ENCODE measurements around the gene OARD1. TPM values are rescaled to one million over a fixed set of nuclear protein-coding genes. Genes with fewer than 3 reads are reported as not detected.

The OARD1 gene
- polyA plus RNA-seq, 1 of the 3 experiments (the other 2 are of a cell fraction): 5.6 TPM

DNA sequence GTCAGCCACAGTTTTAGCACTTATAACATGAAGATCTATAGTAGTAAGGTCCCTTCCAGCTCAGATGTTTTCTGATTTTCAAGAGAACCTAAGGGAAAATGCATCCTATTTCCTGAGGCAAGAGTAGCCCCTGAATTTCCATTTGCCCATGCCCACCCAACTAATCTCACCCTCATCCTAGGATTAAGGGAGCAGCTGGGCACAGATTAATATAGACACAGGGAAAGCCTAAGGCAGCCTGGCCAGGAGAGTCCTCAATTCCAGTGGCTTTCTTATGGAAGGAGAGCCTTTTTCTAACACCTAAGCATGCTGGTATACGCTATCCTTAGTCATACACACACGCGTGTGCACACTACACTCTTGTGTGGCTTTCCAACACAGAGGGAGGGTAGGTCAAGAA, 17.6 kb downstream of the OARD1 start:
- CTCF ChIA-PET: interaction anchor here (1.8 to 3.9 kb wide), 3 partner anchors 8 to 26 kb away, joined by 4 to 20 read pairs (median 10); partner anchors contain the start of gene UNC5CL
- H3F3A ChIP-seq (replicated peaks; ENCODE audit: insufficient read depth): no peaks in the 10 kb centered on the region
- H3K4me3 ChIP-seq (ENCODE audit: low read depth in 2 of 2, low read length in 1 of 2): no peak overlapping the region
- no peak overlapping the region for H3K4me2 ChIP-seq
- no peaks in the 10 kb centered on the region for H3K36me3 ChIP-seq (replicated peaks in 1 of 2; ENCODE audit: control insufficient read depth in 1 of 2, insufficient read depth in 2 of 2, low read length in 1 of 2)
- peaks cover 0 to 4% of the 10 kb centered on the region in 2 experiments; a peak in 1 of 4 replicates for H3K4me1 ChIP-seq (ENCODE audit: control insufficient read depth in 1 of 2, insufficient read depth in 2 of 2, low read depth in 1 of 2, low read length in 1 of 2)
- no peaks in the 10 kb centered on the region for H4K20me1 ChIP-seq (ENCODE audit: insufficient read depth)
- DNase-seq: no peak
- H3K9ac ChIP-seq: no peak overlapping the region
- H3K79me2 ChIP-seq (ENCODE audit: insufficient read depth): no peaks in the 10 kb centered on the region
- no peaks in the 10 kb centered on the region for H3K9me3 ChIP-seq
- no peak overlapping the region for H2AFZ ChIP-seq (ENCODE audit: low read depth)
- no peaks in the 10 kb centered on the region for H3K27me3 ChIP-seq (ENCODE audit: insufficient read depth)
- TF ChIP-seq SMC3 (IDR thresholded peaks at IDR 0.05; ENCODE audit: low read depth, low read length) (no peak), TCF12 (IDR thresholded peaks at IDR 0.05) (no peak), RXRA (IDR thresholded peaks at IDR 0.05; ENCODE audit: borderline replicate concordance, low read depth) (no peak), ELF1 (IDR thresholded peaks at IDR 0.05) (no peak)
- TF ChIP-seq, protein P1, sequence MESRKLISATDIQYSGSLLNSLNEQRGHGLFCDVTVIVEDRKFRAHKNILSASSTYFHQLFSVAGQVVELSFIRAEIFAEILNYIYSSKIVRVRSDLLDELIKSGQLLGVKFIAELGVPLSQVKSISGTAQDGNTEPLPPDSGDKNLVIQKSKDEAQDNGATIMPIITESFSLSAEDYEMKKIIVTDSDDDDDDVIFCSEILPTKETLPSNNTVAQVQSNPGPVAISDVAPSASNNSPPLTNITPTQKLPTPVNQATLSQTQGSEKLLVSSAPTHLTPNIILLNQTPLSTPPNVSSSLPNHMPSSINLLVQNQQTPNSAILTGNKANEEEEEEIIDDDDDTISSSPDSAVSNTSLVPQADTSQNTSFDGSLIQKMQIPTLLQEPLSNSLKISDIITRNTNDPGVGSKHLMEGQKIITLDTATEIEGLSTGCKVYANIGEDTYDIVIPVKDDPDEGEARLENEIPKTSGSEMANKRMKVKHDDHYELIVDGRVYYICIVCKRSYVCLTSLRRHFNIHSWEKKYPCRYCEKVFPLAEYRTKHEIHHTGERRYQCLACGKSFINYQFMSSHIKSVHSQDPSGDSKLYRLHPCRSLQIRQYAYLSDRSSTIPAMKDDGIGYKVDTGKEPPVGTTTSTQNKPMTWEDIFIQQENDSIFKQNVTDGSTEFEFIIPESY (IDR thresholded peaks at IDR 0.05; ENCODE audit: borderline replicate concordance, low read depth): no peak
- H3K27ac ChIP-seq (ENCODE audit: low read depth in 2 of 2, low read length in 1 of 2): no peak overlapping the region
- 97% methylated on average over 3 of the region's 3 CpGs for WGBS (ENCODE audit: low lambda C conversion rate)
- no peaks in the 10 kb centered on the region for H3K9me2 ChIP-seq
- POLR2A ChIA-PET: no interaction called here

DNA sequence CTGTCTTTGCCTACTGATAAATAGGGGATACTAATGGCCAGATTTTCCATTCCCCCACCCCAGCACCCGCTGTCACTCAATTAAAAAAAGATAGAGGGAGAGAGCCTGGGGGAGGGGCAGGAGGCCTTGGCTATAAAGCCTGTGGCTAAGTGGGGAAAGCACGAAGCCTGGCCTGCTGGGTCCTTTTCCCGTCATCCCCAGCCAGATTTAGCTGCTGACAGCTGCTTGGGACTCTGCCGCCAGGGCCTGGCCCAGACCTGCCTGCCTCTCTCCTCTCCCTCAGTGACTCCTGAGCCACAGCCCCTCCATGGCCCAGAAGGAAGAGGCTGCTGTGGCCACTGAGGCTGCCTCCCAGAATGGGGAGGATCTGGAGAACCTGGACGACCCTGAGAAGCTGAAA, 19.1 kb downstream of the OARD1 start, which contains the start of gene APOBEC2:
APOBEC2 (plus strand) TSS at position 162 of the 400 bp plus-strand sequence; CDS start at position 308, 146 bp downstream.
- H2AFZ ChIP-seq (ENCODE audit: low read depth): no peak within 1 kb of the TSS

More for the DNA sequence above, 19.1 kb downstream of the OARD1 start, which contains the start of gene APOBEC2:
- DNase-seq: no peak
- Histone ChIP-seq H3K27me3 (ENCODE audit: insufficient read depth) (no peaks in the 10 kb centered on the region), H3F3A (replicated peaks; ENCODE audit: insufficient read depth) (no peaks in the 10 kb centered on the region), H3K9ac (no peak within 1 kb of the TSS), H3K4me1 (ENCODE audit: control insufficient read depth in 1 of 2, insufficient read depth in 2 of 2, low read depth in 1 of 2, low read length in 1 of 2) (peaks cover 0 to 4% of the 10 kb centered on the region in 2 experiments; a peak in 1 of 4 replicates), H4K20me1 (ENCODE audit: insufficient read depth) (no peaks in the 10 kb centered on the region), H3K27ac (ENCODE audit: low read depth in 2 of 2, low read length in 1 of 2) (no peak within 1 kb of the TSS), H3K79me2 (ENCODE audit: insufficient read depth) (no peaks in the 10 kb centered on the region), H3K4me2 (no peak within 1 kb of the TSS), H3K9me3 (no peaks in the 10 kb centered on the region), H3K36me3 (replicated peaks in 1 of 2; ENCODE audit: control insufficient read depth in 1 of 2, insufficient read depth in 2 of 2, low read length in 1 of 2) (no peaks in the 10 kb centered on the region), H3K4me3 (ENCODE audit: low read depth in 2 of 2, low read length in 1 of 2) (no peak within 1 kb of the TSS), H3K9me2 (no peaks in the 10 kb centered on the region)
- ChIA-PET POLR2A (no interaction called here), CTCF (interaction anchor here (0.8 to 3.9 kb wide), 5 partner anchors 10 to 25 kb away, joined by 3 to 20 read pairs (median 4); partner anchors contain the start of gene UNC5CL)
- WGBS (ENCODE audit: low lambda C conversion rate): 54% methylated on average over 4 of the region's 5 CpGs
- TF ChIP-seq GABPA (IDR thresholded peaks at IDR 0.05; ENCODE audit: low read depth) (no peak), SIN3A (IDR thresholded peaks at IDR 0.05; ENCODE audit: borderline replicate concordance, low read depth, low read length) (no peak), JUND (IDR thresholded peaks at IDR 0.05) (no peak), ELF1 (IDR thresholded peaks at IDR 0.05) (no peak), SMC3 (IDR thresholded peaks at IDR 0.05; ENCODE audit: low read depth, low read length) (no peak), USF2 (IDR thresholded peaks at IDR 0.05; ENCODE audit: borderline replicate concordance, low read depth, low read length) (no peak), POLR2AphosphoS5 (IDR thresholded peaks at IDR 0.05; ENCODE audit: low read depth, low read length) (no peak), FOXJ3 (CRISPR knock-in tag; IDR thresholded peaks at IDR 0.05) (no peak), EP300 (IDR thresholded peaks at IDR 0.05; ENCODE audit: borderline replicate concordance in 1 of 2, low read depth in 1 of 2, low read length in 1 of 2) (no peak), EZH2phosphoT487 (IDR thresholded peaks at IDR 0.05; ENCODE audit: borderline replicate concordance, low read depth) (no peak), MEF2A (IDR thresholded peaks at IDR 0.05; ENCODE audit: borderline replicate concordance, low read depth) (no peak), TEAD4 (IDR thresholded peaks at IDR 0.05; ENCODE audit: borderline replicate concordance, insufficient read depth) (no peak), MXI1 (IDR thresholded peaks at IDR 0.05; ENCODE audit: low read depth, low read length) (no peak), CHD2 (IDR thresholded peaks at IDR 0.05; ENCODE audit: low read length, partially characterized antibody) (no peak), FOSL2 (IDR thresholded peaks at IDR 0.05; ENCODE audit: borderline replicate concordance, low read depth) (no peak)
